ENCODE measurements around the gene DNAJC18. TPM values are rescaled to one million over a fixed set of nuclear protein-coding genes. Genes with fewer than 3 reads are reported as not detected.
"Not testable (repeated sequence)": the region's sequence is repeated elsewhere in the genome, so short reads cannot be mapped to it uniquely, and the experiment has no call there.

The DNAJC18 gene
- total RNA-seq, 1 experiment from 2014 or later: 9.0 TPM

DNA sequence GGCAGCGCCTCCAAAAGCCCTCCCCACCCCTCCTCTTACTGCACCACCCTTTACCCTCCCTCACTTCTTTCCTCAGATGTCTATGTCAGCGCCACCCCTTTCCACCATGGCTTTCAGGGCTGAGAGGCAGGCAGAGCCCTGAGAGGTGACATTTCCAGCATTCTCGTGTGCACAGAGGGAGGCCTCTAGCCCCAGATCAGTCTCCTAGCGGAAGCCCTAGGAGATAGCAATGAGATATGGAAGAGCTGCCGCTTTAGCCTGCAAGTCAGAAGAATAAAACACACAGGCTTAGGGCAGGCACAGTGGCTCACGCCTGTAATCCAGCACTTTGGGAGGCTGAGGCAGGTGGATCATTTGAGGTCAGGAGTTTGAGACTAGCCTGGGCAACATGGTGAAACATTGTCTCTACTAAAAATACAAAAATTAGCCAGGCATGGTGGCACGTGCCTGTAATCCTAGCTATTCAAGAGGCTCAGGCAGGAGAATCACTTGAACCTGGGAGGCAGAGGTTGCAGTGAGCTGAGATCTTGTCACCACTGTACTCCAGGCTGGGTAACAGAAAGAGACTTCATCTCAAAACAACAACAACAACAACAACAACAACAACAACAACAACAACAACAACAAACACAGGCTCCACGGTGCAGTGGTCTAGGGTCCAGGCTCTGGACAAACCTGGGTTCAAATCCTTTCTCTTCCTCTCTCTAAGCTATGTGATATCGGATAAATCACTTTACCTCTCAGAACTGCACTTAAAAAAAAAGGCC lies 39.5 kb upstream of the DNAJC18 start:
- H3K9ac ChIP-seq (ENCODE audit: low read length); H3K79me2 ChIP-seq (ENCODE audit: low read length); H3K4me3 ChIP-seq (ENCODE audit: low read length); H4K20me1 ChIP-seq (ENCODE audit: insufficient read depth, low read depth, low read length); H3K4me2 ChIP-seq (ENCODE audit: low read depth, low read length, poor library complexity, severe bottlenecking); H3K27me3 ChIP-seq (ENCODE audit: low read length); H3K4me1 ChIP-seq (ENCODE audit: low read length); H3K36me3 ChIP-seq (ENCODE audit: insufficient read depth, low read length); H3K27ac ChIP-seq (ENCODE audit: low read length); H3K9me3 ChIP-seq (ENCODE audit: low read length); H3K9me2 ChIP-seq (replicated peaks; ENCODE audit: insufficient read depth, low read length); DNase-seq; H2AFZ ChIP-seq (ENCODE audit: low read length): not testable (repeated sequence)

DNA sequence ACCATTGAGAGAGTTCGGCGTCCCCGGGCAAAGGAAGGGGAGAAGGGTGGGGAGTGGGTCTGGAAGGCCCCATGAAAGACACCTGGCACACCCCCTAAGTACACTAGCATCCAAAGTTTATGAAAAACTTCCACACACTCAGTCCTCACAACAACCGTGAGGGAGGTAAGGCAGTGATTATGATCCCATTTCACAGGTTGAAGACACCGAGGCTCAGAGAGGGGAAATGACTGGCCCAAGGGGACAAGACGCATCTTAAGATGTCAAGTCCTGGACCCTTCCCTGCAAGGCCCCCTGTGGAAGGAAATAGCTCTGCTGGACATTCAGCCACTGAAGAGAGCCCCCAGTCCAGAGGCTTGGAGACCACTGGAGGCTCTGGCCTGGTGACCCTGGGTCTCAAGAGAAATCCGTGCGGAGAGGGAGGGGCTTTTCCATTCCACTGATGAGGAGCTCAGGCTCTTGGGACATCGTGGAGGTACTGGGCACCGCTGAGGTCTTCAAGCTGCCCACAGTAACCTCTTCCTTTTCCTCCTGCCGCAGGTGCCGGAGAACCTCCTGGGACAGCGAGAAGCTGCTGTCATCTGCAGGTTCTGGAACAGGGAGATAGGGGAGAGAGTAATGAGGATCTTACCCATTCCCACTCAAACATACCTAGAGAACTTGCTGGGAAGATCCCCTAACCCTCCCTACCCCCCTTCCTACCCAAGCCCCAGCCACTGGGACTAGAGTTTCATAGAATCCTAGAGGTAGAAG lies 36.7 kb upstream of the DNAJC18 start:
- Histone ChIP-seq H3K9ac (ENCODE audit: low read length) (no peak overlapping the region), H3K36me3 (ENCODE audit: insufficient read depth, low read length) (no peaks in the 10 kb centered on the region)

DNA sequence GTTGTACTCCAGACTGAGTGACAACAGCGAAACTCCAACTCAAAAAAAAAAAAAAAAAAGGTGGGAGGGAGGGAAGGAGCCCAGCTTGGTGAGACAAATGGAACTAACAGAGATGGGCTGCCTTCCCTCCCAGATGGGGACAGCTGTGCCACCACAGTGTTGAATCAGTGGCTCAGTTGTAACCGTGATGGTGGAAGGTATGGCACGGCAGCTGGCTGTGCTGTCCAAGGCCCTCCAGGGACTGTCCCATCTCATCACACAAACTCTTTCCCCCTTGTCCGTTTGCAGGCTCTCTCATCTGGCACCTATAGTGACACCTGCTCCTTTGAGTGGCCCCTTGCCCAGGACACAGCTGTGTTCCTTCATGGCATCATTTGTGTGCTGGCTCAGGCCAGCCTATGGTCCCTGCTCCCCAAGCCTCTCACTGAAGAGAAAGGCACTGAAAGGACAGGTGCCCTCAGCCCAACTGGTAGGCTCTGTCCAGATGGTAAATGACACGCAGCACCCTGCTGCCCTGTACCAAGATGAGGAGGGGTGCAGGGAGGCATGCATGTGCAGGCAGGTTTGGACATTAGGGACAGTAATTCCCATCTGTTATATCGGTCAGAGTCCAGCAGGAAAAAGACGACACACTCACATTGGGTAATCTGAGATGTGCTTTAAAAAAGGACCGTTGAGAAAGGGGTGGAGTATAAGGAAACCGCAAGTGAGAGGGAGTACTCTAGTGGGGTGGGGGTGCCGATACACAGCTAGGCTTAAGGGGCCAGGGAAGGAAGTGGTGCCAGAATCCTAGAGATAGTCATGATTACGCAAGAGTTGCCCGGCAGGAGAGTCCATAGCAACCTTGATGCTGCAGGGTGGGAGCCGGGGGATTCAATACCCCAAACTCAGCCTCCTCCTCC lies 35.8 kb upstream of the DNAJC18 start:
- Histone ChIP-seq H3K4me2 (ENCODE audit: low read depth, low read length, poor library complexity, severe bottlenecking) (no peak overlapping the region), H3K79me2 (ENCODE audit: low read length) (no peaks in the 10 kb centered on the region), H3K9ac (ENCODE audit: low read length) (no peak overlapping the region), H2AFZ (ENCODE audit: low read length) (no peak overlapping the region), H3K9me2 (replicated peaks; ENCODE audit: insufficient read depth, low read length) (no peaks in the 10 kb centered on the region), H3K4me1 (ENCODE audit: low read length) (no peaks in the 10 kb centered on the region), H3K27ac (ENCODE audit: low read length) (no peak overlapping the region), H4K20me1 (ENCODE audit: insufficient read depth, low read depth, low read length) (no peaks in the 10 kb centered on the region), H3K4me3 (ENCODE audit: low read length) (no peak overlapping the region), H3K36me3 (ENCODE audit: insufficient read depth, low read length) (no peaks in the 10 kb centered on the region), H3K27me3 (ENCODE audit: low read length) (no peaks in the 10 kb centered on the region), H3K9me3 (ENCODE audit: low read length) (no peaks in the 10 kb centered on the region)
- no peak for DNase-seq

More for the DNA sequence above, 36.7 kb upstream of the DNAJC18 start:
- Histone ChIP-seq H3K4me3 (ENCODE audit: low read length) (no peak overlapping the region), H3K4me2 (ENCODE audit: low read depth, low read length, poor library complexity, severe bottlenecking) (no peak overlapping the region), H4K20me1 (ENCODE audit: insufficient read depth, low read depth, low read length) (no peaks in the 10 kb centered on the region), H3K79me2 (ENCODE audit: low read length) (no peaks in the 10 kb centered on the region), H3K9me3 (ENCODE audit: low read length) (no peaks in the 10 kb centered on the region), H3K27me3 (ENCODE audit: low read length) (no peaks in the 10 kb centered on the region), H2AFZ (ENCODE audit: low read length) (no peak overlapping the region), H3K9me2 (replicated peaks; ENCODE audit: insufficient read depth, low read length) (no peaks in the 10 kb centered on the region), H3K27ac (ENCODE audit: low read length) (no peak overlapping the region), H3K4me1 (ENCODE audit: low read length) (no peaks in the 10 kb centered on the region)
- no peak for DNase-seq

DNA sequence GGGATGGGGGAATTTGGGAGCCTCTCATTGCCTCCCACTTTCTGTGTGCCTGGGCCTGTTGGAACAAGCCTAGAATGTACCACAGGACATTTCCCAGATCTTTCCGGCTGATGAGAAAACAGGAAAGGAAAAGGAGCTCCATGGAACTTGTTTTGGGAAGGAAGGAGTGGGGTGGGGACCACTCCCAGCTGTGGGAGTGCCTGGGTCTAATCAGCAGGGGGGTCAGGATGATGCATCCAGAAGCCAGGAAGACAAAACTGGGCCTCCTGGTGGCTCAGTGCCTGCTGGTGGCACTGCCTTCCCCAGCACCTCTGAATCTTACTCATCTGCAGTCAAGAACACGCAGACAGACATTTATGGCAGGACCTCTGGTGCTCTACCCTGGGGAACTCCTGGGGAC lies 34.2 kb upstream of the DNAJC18 start:
- Histone ChIP-seq H3K9me2 (replicated peaks; ENCODE audit: insufficient read depth, low read length) (no peaks in the 10 kb centered on the region), H3K4me2 (ENCODE audit: low read depth, low read length, poor library complexity, severe bottlenecking) (no peak overlapping the region), H3K9me3 (ENCODE audit: low read length) (no peaks in the 10 kb centered on the region), H3K27ac (ENCODE audit: low read length) (no peak overlapping the region), H3K9ac (ENCODE audit: low read length) (no peak overlapping the region), H4K20me1 (ENCODE audit: insufficient read depth, low read depth, low read length) (no peaks in the 10 kb centered on the region), H3K36me3 (ENCODE audit: insufficient read depth, low read length) (no peaks in the 10 kb centered on the region), H3K79me2 (ENCODE audit: low read length) (no peaks in the 10 kb centered on the region), H3K4me1 (ENCODE audit: low read length) (no peaks in the 10 kb centered on the region), H3K27me3 (ENCODE audit: low read length) (no peaks in the 10 kb centered on the region), H2AFZ (ENCODE audit: low read length) (no peak overlapping the region), H3K4me3 (ENCODE audit: low read length) (no peak overlapping the region)
- DNase-seq: no peak

DNA sequence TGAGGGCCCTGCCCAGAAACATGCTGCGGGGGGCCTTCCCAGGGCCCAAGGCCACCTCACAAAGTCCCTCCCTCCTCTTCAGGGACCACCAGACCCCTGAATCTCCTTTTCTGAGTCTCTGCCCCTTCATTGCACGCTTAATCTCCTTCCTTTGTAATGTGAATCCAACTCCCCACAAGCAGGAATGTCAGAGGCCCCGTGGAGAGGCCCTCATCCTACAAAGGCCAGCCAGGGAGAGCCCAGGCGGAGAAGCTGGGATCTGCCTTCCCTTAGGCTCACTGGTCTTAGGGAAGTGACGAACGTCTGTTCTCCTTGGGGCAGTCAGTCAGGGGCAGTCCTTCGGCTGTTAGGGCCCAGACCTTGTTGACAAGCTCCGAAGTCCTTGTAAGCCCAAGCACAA lies 33.8 kb upstream of the DNAJC18 start:
- no peak for DNase-seq
- no peaks in the 10 kb centered on the region for H3K4me1 ChIP-seq (ENCODE audit: low read length)
- no peaks in the 10 kb centered on the region for H3K9me3 ChIP-seq (ENCODE audit: low read length)
- no peaks in the 10 kb centered on the region for H3K9me2 ChIP-seq (replicated peaks; ENCODE audit: insufficient read depth, low read length)
- H3K4me2 ChIP-seq (ENCODE audit: low read depth, low read length, poor library complexity, severe bottlenecking): no peak overlapping the region
- no peaks in the 10 kb centered on the region for H3K27me3 ChIP-seq (ENCODE audit: low read length)
- no peak overlapping the region for H3K4me3 ChIP-seq (ENCODE audit: low read length)
- no peak overlapping the region for H2AFZ ChIP-seq (ENCODE audit: low read length)
- no peak overlapping the region for H3K9ac ChIP-seq (ENCODE audit: low read length)
- no peaks in the 10 kb centered on the region for H4K20me1 ChIP-seq (ENCODE audit: insufficient read depth, low read depth, low read length)
- no peaks in the 10 kb centered on the region for H3K79me2 ChIP-seq (ENCODE audit: low read length)
- no peaks in the 10 kb centered on the region for H3K36me3 ChIP-seq (ENCODE audit: insufficient read depth, low read length)
- no peak overlapping the region for H3K27ac ChIP-seq (ENCODE audit: low read length)

DNA sequence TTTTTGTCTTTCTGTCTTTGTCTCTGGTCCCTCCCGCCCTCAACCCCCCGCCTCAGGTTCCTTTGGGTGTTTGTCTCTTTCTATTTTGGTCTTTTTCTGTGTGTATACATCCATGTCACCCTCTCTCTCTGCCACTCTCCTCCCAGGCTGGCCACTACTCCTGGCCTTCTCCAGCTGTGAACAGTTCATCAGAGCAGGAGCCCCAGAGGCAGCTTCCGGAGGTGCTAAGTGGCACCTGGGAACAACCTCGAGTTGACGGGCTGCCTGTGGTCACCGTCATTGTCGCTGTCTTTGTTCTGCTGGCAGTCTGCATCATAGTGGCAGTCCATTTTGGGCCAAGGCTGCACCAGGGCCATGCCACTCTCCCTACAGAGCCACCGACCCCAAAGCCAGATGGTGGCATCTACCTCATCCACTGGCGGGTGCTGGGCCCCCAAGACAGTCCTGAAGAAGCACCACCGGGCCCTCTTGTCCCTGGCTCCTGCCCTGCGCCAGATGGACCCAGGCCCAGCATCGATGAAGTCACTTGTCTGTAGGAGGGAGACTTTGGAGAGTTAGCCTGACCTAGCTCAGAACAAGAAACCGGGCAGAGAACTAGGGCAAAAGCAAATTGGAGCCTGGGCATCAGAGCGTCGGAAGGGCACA lies 33.2 kb upstream of the DNAJC18 start:
- no peak overlapping the region for H3K9ac ChIP-seq (ENCODE audit: low read length)
- no peak overlapping the region for H3K4me3 ChIP-seq (ENCODE audit: low read length)
- no peak for DNase-seq
- H2AFZ ChIP-seq (ENCODE audit: low read length): no peak overlapping the region
- no peaks in the 10 kb centered on the region for H3K4me1 ChIP-seq (ENCODE audit: low read length)
- H3K27me3 ChIP-seq (ENCODE audit: low read length): no peaks in the 10 kb centered on the region
- H4K20me1 ChIP-seq (ENCODE audit: insufficient read depth, low read depth, low read length): no peaks in the 10 kb centered on the region
- H3K9me3 ChIP-seq (ENCODE audit: low read length): no peaks in the 10 kb centered on the region
- H3K4me2 ChIP-seq (ENCODE audit: low read depth, low read length, poor library complexity, severe bottlenecking): no peak overlapping the region
- no peak overlapping the region for H3K27ac ChIP-seq (ENCODE audit: low read length)
- H3K79me2 ChIP-seq (ENCODE audit: low read length): no peaks in the 10 kb centered on the region
- H3K9me2 ChIP-seq (replicated peaks; ENCODE audit: insufficient read depth, low read length): no peaks in the 10 kb centered on the region
- no peaks in the 10 kb centered on the region for H3K36me3 ChIP-seq (ENCODE audit: insufficient read depth, low read length)

DNA sequence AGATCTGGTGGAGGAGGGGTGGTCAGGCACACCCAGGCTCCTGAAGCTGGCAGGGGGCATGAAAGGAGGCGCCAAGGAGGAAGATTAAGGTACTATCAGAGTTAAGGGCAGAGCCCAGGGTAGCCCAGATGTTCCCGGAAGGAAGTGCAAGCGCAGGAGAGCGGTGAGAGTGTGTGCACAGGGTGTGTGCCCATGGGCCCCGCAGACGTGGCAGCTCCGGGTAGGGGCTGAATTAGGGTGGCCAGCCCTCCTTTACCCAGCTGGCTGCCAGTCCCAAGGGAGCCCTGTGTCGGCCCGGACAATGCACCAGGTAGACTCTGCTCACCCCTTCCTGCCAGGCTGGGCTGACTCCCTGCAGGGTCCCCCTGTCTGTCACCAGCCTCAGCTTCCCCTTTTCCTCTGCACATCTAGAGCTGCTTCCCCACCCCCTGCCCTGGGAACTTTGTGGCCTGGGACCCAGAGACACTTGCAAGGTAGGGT lies 31.5 kb upstream of the DNAJC18 start, which contains the start of gene SMIM33:
Gene SMIM33, plus strand, starts transcription at position 184 of the 480 bp plus-strand sequence. Its CDS starts 118 bp downstream, at position 302.
- Histone ChIP-seq H3K79me2 (ENCODE audit: low read length) (no peaks in the 10 kb centered on the region), H3K4me1 (ENCODE audit: low read length) (no peaks in the 10 kb centered on the region), H3K9ac (ENCODE audit: low read length) (no peak within 1 kb of the TSS), H3K4me2 (ENCODE audit: low read depth, low read length, poor library complexity, severe bottlenecking) (no peak within 1 kb of the TSS), H2AFZ (ENCODE audit: low read length) (no peak within 1 kb of the TSS), H4K20me1 (ENCODE audit: insufficient read depth, low read depth, low read length) (no peaks in the 10 kb centered on the region), H3K36me3 (ENCODE audit: insufficient read depth, low read length) (no peaks in the 10 kb centered on the region), H3K9me3 (ENCODE audit: low read length) (no peaks in the 10 kb centered on the region), H3K27ac (ENCODE audit: low read length) (no peak within 1 kb of the TSS), H3K9me2 (replicated peaks; ENCODE audit: insufficient read depth, low read length) (no peaks in the 10 kb centered on the region), H3K27me3 (ENCODE audit: low read length) (no peaks in the 10 kb centered on the region), H3K4me3 (ENCODE audit: low read length) (no peak within 1 kb of the TSS)
- no peak for DNase-seq
